ENCODE data around the gene TRAPPC2L.
"Not testable (repeated sequence)": the region's sequence is repeated elsewhere in the genome, so short reads cannot be mapped to it uniquely, and the experiment has no call there.

- not testable (repeated sequence) for TF ChIP-seq REST (IDR thresholded peaks at IDR 0.05; ENCODE audit: insufficient replicate concordance, low read depth); CTCF (IDR thresholded peaks at IDR 0.05; ENCODE audit: insufficient read depth, low read length); GABPA (IDR thresholded peaks at IDR 0.05; ENCODE audit: low read depth)
Measured at GRCh38 chr16:88894266-88894665, 37.3 kb downstream of the TRAPPC2L start.

Data from HL-60 (cell line).